T-helper 22 cell (primary cell): ENCODE results near the gene FCGR1A.
"Not testable (repeated sequence)": the region's sequence is repeated elsewhere in the genome, so short reads cannot be mapped to it uniquely, and the experiment has no call there.

ENCODE experiments used
- DNase-seq: peaks from one replicate; pipeline ENCODE4 v3.0.0-alpha.2; 2020; ENCODE audit warnings: low read depth

Gene FCGR1A

GRCh38 chr1:149833144-149833543, 50.6 kb downstream of the FCGR1A start:
- not testable (repeated sequence) for DNase-seq

GRCh38 chr1:149841149-149841548, 58.7 kb downstream of the FCGR1A start:
- not testable (repeated sequence) for DNase-seq
